IPS DF 6.9 (cell line): ENCODE data around the gene NR5A2.

Experiments used
- DNase-seq: peaks from one replicate; pipeline ENCODE4 v3.0.0-alpha.2; 2013; ENCODE audit warnings: low read depth, low spot score
- H3K27ac ChIP-seq: one replicate; pipeline ENCODE4 v1.5.1; 2013; ENCODE audit warnings: low read length, control low read depth
- H3K27me3 ChIP-seq: 2 replicates; pipeline ENCODE4 v1.6.1; 2013; ENCODE audit warnings: mild to moderate bottlenecking, low read length; ENCODE audit not compliant: control insufficient read depth, insufficient read depth
- H3K36me3 ChIP-seq: 2 replicates; pipeline ENCODE4 v1.6.1; 2013; ENCODE audit warnings: low read length; ENCODE audit not compliant: control insufficient read depth, insufficient read depth
- H3K4me1 ChIP-seq: 2 replicates; pipeline ENCODE4 v1.6.1; 2013; ENCODE audit warnings: low read length; ENCODE audit not compliant: control insufficient read depth, insufficient read depth
- H3K4me3 ChIP-seq: 2 replicates; pipeline ENCODE4 v1.5.1; 2013; ENCODE audit warnings: mild to moderate bottlenecking, low read length
- H3K9me3 ChIP-seq: 2 replicates; pipeline ENCODE4 v1.6.1; 2013; ENCODE audit warnings: low read length, inconsistent platforms; ENCODE audit not compliant: control insufficient read depth, insufficient read depth
- WGBS: extraction: QIAGEN DNeasy Blood & Tissue Kit; methylation state at CpG from one replicate; pipeline ENCODE4 v1.1.7; 2013; ENCODE audit warnings: mixed read lengths, missing lambda C conversion rate; ENCODE audit not compliant: insufficient read length, insufficient coverage; 5-methylcytosine and 5-hydroxymethylcytosine counted together

The NR5A2 gene

DNA sequence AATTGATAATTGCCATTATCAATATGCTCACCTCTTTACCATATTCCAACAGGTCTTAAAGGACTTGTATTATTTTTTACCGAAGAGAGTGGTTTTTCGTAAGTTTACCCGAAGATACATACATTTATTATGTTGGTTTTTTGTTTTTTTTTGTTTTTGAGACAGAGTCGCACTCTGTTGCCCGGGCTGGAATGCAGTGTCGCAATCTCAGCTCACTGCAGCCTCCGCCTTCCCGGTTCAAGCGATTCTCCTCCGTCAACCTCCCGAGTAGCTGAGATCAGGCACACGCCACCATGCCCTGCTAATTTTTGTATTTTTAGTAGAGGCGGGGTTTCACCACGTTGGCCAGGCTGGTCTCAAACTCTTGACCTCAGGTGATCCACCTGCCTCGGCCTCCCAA lies 30.8 kb downstream of the NR5A2 start:
- H3K4me3 ChIP-seq, result no peak overlapping the region
- DNase-seq, result no peak
- 100% methylated on average over 3 of the region's 15 CpGs for WGBS
- H3K36me3 ChIP-seq, result no peaks in the 10 kb centered on the region
- no peaks in the 10 kb centered on the region for H3K27me3 ChIP-seq
- no peak overlapping the region for H3K27ac ChIP-seq
- no peaks in the 10 kb centered on the region for H3K9me3 ChIP-seq
- H3K4me1 ChIP-seq, result no peaks in the 10 kb centered on the region

DNA sequence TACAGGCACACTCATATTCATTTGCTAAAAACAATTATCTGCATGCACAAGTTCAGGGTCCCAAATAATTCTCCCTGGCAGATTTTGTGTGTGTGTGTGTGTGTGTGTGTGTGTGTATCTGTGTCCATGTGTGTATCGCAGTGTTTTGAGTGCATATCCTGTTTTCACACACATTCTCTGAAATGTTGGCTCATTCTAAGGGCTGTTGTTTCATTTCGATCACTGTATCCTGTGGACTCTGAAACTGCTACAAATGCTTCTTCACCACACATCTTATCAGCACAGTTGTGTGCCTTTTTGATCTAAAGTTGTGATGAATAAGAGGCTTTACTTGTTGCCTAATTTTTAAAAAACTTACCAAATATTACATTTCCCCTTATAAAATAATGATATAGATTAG lies 34.6 kb downstream of the NR5A2 start:
- no CpG with 5 or more reads among the region's 2 CpGs for WGBS
- Histone ChIP-seq H3K4me1 (no peaks in the 10 kb centered on the region), H3K9me3 (no peaks in the 10 kb centered on the region), H3K27ac (no peak overlapping the region), H3K27me3 (no peaks in the 10 kb centered on the region), H3K36me3 (no peaks in the 10 kb centered on the region), H3K4me3 (no peak overlapping the region)
- no peak for DNase-seq

DNA sequence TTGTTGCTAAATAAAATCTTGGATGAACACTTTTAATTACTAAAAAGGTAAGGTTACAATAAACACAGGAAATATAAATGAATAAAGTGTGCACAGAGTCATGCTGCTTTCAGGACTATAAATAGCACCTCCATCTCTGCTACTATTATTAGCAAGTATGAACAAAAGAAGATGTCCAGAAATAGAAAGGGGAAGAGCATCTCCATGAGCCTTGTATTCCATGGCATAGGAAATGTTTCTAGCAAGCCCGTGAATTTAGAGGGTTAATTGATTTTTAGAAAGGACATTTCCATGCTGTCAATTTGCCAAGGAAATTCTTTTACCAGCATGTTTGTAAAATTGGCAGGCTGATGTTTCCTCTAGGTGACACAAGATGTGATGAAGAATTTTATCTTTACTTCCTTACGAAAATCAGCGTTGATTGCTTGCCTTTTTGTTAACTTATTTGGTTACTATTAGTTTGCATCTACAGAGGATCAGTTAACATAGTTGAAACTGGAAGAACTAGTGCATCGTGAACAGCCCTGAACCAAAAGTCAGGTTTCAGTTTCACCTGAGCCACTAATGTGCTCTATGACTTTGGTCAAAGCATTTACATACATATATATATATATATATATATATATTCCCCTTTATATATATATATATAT lies 45.3 kb downstream of the NR5A2 start:
- Histone ChIP-seq H3K27ac (no peak overlapping the region), H3K4me1 (peaks cover 3% of the 10 kb centered on the region; the same call in 1 of the 2 replicates), H3K36me3 (no peaks in the 10 kb centered on the region), H3K27me3 (no peaks in the 10 kb centered on the region), H3K9me3 (no peaks in the 10 kb centered on the region), H3K4me3 (no peak overlapping the region)
- WGBS, result no CpG with 5 or more reads among the region's 4 CpGs
- DNase-seq, result no peak

DNA sequence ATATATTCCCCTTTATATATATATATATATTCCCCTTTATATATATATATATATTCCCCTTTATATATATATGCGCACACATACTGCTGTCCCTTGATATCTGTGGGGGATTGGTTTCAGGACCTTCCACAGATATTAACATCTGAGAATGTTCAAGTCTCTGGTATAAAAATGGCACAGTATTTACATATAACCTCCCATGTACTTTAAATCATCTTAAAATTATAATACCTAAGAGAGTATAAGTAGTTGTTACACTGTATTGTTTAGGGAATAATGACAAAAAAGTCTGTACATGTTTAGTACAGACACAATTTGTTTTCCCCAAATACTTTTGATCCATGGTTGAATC lies 45.8 kb downstream of the NR5A2 start:
- H3K4me3 ChIP-seq, result no peak overlapping the region
- H3K4me1 ChIP-seq, result peaks cover 3% of the 10 kb centered on the region; the same call in 1 of the 2 replicates
- no peaks in the 10 kb centered on the region for H3K27me3 ChIP-seq
- no peaks in the 10 kb centered on the region for H3K9me3 ChIP-seq
- DNase-seq, result no peak
- no peaks in the 10 kb centered on the region for H3K36me3 ChIP-seq
- no peak overlapping the region for H3K27ac ChIP-seq
- no CpG with 5 or more reads among the region's 1 CpG for WGBS

DNA sequence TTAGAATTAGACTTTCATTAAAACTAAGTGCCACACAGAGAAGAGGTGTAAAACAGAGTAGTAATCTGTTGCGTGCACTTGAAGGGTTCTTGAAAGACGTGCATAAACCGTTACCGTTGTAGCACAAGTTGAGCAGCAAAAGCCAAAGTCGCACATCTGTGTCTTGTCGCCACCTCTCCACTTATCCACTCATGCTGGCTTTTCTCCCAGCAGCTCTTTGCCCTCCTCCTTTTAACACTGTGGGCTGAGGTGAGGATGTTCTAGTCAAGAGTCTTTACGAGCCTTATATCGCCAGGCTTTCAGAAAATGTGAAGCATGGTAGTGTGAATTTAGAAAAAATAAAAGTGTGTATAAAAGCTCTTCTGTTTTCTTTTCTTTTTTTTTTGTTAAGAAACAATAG lies 48.0 kb downstream of the NR5A2 start:
- WGBS, result no CpG with 5 or more reads among the region's 8 CpGs
- no peaks in the 10 kb centered on the region for H3K27me3 ChIP-seq
- no peaks in the 10 kb centered on the region for H3K36me3 ChIP-seq
- no peak for DNase-seq
- peaks cover 3% of the 10 kb centered on the region; the same call in 1 of the 2 replicates for H3K4me1 ChIP-seq
- no peak overlapping the region for H3K27ac ChIP-seq
- no peaks in the 10 kb centered on the region for H3K9me3 ChIP-seq
- no peak overlapping the region for H3K4me3 ChIP-seq

DNA sequence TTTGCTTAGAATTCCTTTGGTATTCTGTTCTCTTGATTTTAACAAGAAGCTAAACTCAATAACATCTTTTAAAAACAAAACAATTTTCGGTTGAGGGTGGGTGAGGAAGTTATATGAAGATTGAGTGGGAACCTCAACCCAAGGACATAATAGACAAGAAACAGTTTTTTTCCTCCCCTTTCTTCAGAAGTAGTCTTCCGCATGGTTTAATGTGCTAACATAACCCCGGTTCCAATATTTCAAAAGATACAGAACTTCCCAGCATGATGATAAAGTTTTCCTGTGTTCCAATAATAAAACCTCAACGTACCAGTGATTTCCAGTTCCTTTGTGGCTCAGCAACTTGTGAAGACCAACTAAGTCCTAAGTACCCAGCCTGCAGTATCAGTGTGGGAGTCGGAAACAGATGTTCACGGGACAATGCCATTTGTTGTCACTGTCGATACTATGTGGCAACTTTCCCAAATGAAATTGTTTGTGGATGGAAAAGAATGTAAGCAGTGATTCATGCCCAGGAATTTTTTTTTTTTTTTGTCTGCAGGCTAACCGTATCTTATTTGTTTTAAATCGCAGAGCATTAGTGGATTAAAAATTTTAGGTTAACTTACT lies 48.5 kb downstream of the NR5A2 start:
- Histone ChIP-seq H3K9me3 (no peaks in the 10 kb centered on the region), H3K4me1 (peaks cover 4% of the 10 kb centered on the region; the same call in 1 of the 2 replicates), H3K4me3 (no peak overlapping the region), H3K36me3 (no peaks in the 10 kb centered on the region), H3K27ac (no peak overlapping the region), H3K27me3 (no peaks in the 10 kb centered on the region)
- DNase-seq, result no peak
- WGBS, result no CpG with 5 or more reads among the region's 9 CpGs

DNA sequence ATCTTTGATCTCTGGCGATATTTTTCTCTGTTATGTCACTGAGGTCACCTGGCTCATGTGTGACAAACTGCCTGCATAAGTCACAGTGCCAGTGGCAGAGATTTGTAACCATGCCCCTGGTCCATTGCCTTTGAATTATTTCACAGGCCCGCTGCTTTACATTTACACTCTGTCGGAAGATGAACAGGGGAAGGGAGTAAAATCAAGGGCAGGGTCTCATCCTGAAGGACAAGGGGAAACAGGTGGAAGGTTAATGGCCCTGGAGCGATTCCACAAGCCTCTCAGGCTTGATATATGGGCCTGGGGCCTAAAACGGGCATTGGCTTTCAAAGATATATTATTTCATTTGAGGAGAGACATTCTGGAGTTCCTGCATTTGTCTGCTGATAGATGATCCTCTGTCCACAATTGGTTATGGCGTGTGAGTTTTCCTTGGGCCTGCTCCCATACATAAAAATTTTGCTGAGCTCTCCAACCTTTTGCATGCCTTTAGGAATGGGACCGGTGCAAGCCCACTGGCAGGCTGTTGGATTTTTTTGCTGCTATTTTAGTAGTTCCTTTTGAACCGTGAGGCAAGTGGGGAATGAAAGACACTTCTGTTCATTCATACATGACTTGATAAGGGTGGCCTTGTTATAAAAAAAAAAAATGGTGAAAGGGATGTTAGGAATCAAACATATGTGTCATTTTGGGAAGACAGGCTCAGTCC lies 51.9 kb downstream of the NR5A2 start:
- peaks cover 5% of the 10 kb centered on the region; the same call in 1 of the 2 replicates for H3K4me1 ChIP-seq
- no peak overlapping the region for H3K4me3 ChIP-seq
- no CpG with 5 or more reads among the region's 8 CpGs for WGBS
- H3K27me3 ChIP-seq, result no peaks in the 10 kb centered on the region
- H3K36me3 ChIP-seq, result no peaks in the 10 kb centered on the region
- no peak for DNase-seq
- no peaks in the 10 kb centered on the region for H3K9me3 ChIP-seq
- H3K27ac ChIP-seq, result no peak overlapping the region

DNA sequence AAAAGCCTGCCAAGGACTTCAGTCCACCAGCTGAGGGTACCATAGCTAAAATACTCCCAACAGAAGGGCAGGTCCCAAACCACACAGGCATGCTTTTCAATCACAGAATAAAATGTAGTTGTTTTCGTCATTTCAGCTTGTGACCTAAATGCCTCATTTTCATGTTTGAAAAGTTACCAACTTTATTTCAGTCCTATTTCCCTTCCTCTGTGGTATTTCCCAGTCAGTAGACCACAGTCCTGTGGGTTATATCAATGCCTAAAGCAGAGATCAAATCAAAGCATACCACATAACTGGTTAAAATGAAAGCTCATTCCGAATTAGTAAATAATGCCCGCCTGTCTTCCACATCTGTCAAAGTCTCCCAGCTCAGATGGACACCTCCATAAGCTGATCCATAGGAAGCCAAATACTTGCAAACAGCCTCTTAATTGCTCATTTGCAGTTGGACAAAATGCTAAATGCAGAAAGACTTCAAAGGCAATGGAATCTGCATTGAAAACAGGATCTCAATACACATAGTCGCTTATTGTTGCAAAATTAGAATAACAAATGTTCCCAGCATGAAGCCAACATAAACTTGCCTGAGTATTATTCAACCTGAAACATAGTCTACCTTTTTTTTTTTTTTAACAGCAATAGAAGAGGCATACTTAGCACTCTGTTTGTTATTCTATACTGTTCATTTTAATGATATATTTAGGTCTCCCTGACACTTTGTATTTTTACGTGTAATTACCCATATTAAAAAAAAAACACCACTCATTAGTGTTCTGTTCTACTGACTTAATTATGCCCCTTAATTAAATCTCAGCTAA lies 53.9 kb downstream of the NR5A2 start:
- no CpG with 5 or more reads among the region's 5 CpGs for WGBS
- no peaks in the 10 kb centered on the region for H3K27me3 ChIP-seq
- peak; percentile 52 for DNase-seq
- no peak overlapping the region for H3K27ac ChIP-seq
- no peak overlapping the region for H3K4me3 ChIP-seq
- peaks cover 2% of the 10 kb centered on the region; the same call in 1 of the 2 replicates for H3K4me1 ChIP-seq
- no peaks in the 10 kb centered on the region for H3K9me3 ChIP-seq
- H3K36me3 ChIP-seq, result no peaks in the 10 kb centered on the region

DNA sequence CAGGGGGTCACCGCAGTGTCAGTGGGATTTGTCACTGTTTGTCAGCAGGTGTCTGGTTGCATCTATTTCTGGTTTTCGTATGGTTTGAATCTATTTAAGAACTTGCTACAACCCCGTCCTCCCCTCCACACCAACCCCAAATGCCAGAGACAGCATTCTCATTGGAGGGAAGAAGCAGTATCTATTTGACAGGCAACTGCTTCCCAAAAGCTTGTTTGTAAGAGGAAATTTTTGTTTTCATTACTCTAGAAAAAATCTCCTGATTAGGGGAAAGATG lies 54.4 kb downstream of the NR5A2 start:
- Histone ChIP-seq H3K27me3 (no peaks in the 10 kb centered on the region), H3K4me1 (peaks cover 2% of the 10 kb centered on the region; the same call in 1 of the 2 replicates), H3K4me3 (no peak overlapping the region), H3K9me3 (no peaks in the 10 kb centered on the region), H3K27ac (no peak overlapping the region), H3K36me3 (no peaks in the 10 kb centered on the region)
- WGBS, result no CpG with 5 or more reads among the region's 3 CpGs
- DNase-seq, result no peak

DNA sequence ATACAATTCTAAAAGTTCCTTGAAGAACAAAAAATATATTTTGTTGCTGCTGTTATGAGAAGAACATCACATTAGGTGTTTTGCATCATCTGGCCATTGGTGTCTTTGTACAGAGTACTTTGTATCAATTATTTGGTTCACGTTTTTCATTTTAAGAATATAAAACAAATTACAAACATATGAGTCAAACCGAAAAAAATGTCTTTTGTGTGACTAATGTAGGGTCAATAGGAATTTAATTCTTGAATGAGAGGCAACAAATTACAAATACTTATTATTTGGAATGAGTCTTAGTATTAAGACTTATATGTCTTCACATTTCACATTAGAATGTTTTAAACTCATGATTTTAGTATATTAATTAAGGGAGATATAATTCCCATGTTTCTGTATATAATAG lies 54.8 kb downstream of the NR5A2 start:
- Histone ChIP-seq H3K4me1 (peaks cover 2% of the 10 kb centered on the region; the same call in 1 of the 2 replicates), H3K9me3 (no peaks in the 10 kb centered on the region), H3K27ac (no peak overlapping the region), H3K27me3 (no peaks in the 10 kb centered on the region), H3K36me3 (no peaks in the 10 kb centered on the region), H3K4me3 (no peak overlapping the region)
- DNase-seq, result no peak
- WGBS, result no CpG with 5 or more reads among the region's 2 CpGs
